GM18870 (cell line): ENCODE data around the gene SCFD2.
A peak's percentile ranks its signal among the peaks of the same experiment; 100 is the strongest.
"Not testable (repeated sequence)": the region's sequence is repeated elsewhere in the genome, so short reads cannot be mapped to it uniquely, and the experiment has no call there.

Experiments used
- ATAC-seq: cut with Tn5 transposase; IDR thresholded peaks from one replicate; pipeline ENCODE4 v1.9.1; 2021; ENCODE audit warnings: moderate library complexity; ENCODE audit not compliant: unreplicated experiment

SCFD2 gene

DNA sequence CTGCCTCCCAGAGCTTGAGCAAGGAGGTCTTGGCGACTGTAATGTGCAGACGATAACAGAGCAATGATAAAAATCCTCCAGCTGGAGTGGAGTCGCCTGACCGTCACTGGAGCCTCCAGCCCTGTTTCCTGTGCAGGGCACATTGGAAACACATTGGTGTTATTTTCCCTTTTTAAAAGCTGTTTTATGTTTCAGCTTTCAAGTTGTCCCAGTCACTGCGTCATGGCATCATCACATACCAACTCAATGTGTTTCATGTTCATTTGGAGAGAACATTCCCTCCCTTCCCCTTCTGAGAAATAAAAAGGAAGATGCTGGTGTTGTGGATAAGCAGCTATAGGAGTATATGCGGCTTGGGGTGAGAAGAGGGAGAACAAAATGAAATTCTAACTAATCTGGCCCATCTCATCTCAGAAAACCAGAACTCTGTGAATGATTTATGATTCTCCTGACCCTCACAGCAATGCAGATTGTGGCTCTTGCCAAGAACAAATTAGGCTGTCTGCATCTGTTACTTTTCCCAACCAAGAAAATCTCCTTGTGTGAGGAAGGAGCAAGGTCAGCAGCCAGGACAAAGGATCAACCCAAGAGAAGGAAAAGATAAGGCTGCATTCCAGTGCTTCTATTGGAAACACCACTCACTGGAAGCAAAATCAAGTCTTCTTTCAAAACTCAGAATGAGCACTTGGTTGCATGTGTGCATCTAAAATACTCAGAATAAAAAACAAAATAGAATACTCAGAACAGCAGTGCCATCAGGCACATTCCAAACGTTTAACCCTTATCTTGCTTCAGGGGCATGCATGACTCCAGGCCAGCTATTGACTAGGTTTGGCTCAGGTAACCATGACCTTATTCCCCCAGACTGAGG, 369.4 kb downstream of the SCFD2 start:
- ATAC-seq, result no peak

- no peak for ATAC-seq
Measured at GRCh38 chr4:52995360-52996030, 370.4 kb downstream of the SCFD2 start.

DNA sequence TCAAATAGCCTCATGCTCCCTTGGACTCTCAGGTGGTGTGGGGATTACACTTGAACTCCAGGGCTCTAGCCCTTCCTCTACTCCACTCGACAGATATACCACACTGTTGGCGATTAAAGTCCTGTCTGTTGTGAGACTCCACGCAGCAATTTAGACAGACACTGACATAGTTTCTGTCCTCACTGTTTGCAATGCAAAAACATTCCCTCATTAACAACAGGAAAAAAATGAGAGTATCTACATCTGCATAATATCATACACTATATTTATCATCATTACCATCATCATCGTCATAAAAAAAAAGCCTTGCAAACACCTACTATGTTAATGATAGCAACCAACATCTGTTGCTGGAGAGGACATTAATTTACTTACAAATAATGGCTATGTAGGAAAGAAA, 371.3 kb downstream of the SCFD2 start:
- no peak for ATAC-seq

- ATAC-seq, result no peak
Measured at GRCh38 chr4:52993771-52994170, 372.1 kb downstream of the SCFD2 start.

GRCh38 chr4:52992551-52992950, 373.3 kb downstream of the SCFD2 start:
- ATAC-seq, result not testable (repeated sequence)

DNA sequence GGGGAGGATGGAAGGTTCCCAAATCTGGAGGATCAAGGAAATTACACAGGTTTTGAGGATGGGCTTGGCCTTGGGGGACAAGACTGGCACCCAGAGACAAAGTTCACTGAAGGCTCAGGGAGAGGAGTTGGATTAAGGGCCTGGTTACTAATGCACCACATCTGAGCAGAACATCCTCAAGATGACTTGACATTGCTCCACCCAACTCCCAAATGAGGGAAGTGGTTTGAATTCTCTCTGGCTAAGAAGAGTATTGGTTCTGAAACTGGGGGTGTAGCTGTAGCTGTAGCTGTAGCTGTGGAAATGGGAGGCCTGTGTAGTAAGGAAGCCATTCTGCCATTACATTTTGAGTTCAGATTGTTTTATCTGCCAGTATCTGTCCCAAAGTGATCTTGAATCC, 374.4 kb downstream of the SCFD2 start:
- ATAC-seq, result no peak

DNA sequence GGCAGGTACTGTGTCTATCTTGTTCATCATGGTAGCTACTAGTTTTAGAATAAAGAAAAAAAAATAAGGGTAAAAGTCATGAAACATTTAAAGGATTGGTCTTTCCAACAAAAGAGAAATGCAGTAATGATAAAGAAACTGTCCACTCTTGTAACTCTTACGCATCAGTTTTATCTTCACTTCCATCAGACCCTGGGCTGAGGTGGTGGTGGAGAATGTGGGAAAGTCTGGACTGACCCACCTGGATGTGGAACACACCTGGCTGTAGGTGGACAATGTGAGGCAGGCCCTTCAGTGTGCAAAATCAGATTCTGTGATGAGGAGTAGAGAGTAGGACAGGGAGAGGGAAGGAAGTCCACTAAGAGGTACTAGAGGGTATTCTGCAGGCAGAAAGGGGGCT, 375.2 kb downstream of the SCFD2 start:
- ATAC-seq, result no peak

GRCh38 chr4:52989865-52990264, 376.0 kb downstream of the SCFD2 start:
- no peak for ATAC-seq

GRCh38 chr4:52987392-52988056, 378.3 kb downstream of the SCFD2 start:
- ATAC-seq, result no peak

DNA sequence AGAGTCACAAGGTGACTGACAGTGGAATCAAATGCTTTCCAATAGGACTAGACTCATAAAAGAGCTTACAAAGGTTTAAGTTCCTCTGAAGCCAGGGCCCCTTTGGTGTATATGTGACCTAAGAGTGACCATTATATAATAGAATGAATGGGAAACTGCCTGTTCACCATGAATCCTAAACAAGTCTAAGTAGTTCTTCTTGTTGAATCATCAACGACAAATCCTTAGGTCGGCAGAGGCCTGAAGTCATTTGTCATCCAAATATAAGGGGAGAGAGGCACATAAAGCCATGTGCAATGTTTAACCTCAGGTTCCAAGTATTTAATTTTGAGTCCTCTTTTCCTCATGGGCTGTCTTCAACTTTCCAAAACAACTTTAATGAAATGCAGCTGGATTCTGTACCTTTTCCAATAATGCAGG, 381.4 kb downstream of the SCFD2 start:
- ATAC-seq, result no peak

- peak; percentile 54 for ATAC-seq
Measured at GRCh38 chr4:52983563-52984303, 382.1 kb downstream of the SCFD2 start.

- no peak for ATAC-seq
Measured at GRCh38 chr4:52982946-52983340, 382.9 kb downstream of the SCFD2 start.

DNA sequence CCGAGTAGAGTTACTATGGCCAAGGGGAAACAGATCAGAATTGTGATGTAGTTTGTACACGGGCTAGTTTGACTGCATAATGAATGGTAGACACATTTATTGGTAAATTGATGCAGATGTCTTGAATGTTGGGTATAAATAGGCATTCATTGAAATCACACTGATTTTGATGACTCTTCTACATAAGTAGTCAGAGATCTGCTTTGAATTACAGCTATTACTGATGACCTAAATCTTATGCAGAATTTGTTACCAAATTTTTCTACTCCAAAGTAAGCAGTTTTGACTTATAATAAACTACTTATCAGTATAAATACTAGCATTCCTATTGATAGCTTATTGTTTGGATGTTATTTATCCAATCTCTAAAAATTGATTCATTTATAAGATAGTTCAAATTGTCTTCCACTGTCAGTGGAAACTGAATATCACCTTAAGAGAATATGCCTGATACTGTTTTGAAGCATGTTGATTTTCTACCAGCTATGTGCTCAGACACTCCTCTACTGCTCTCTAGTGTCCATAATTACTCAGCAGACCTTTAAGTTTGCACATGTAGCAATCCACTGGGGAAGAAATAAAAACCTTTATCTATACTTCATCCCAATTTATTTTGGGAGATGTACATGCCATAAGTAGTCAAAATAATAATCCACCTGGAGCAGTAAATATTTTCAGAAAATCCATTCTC, 383.5 kb downstream of the SCFD2 start:
- no peak for ATAC-seq

DNA sequence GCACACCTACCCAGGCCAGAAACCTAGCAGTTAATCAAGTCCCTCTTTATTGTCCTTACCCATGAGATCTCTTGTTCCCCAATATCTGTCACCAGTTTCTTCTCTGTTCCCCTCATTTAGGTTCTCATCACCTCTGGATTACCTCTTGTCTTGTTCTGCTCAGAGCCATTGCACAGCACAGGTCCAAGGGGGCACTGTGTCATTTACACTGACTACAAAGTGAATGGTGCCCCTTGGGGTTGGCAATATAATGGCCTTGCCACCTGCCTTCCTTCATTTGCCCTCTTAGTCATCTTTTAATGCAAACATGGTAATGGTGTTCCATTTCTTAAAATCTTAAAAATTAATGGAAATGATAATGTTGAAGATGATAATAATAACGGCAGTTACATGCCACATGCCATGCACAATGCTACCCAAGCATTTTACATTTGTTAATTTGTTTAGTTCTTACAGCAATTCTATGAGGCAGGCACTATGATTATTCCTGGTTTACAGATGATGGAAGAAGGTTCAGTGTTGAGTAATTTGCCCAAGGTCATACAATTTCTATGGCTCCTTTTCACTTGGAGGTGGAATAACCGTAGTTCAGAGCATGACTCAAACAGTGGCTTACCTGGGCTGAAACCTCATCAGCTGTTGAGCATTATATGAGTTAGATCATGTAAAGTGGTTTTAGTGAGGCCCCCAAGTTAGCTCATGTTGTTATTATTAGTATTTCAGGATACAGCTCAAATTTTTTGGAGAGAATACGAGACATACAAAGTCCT, 385.9 kb downstream of the SCFD2 start:
- ATAC-seq, result no peak

DNA sequence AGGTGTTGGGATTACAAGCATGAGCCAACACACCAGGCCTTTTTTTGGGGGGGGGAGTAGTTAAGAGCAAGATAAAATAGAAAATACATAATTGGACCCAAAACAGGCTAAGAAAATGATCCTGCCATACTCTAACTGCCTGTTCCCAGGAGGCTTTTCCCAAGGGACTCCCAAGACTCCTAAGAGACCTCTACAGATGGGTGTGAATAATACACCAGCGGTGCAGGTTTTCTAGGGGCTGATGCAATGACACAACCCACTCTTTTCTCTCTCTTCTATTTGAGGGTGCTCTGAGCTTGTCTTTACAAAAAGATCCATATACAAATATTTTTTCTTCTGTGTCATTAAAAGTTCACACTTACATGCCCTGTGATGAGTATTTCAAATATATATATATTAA, 386.8 kb downstream of the SCFD2 start:
- ATAC-seq, result no peak

GRCh38 chr4:52977252-52977651, 388.6 kb downstream of the SCFD2 start:
- no peak for ATAC-seq

DNA sequence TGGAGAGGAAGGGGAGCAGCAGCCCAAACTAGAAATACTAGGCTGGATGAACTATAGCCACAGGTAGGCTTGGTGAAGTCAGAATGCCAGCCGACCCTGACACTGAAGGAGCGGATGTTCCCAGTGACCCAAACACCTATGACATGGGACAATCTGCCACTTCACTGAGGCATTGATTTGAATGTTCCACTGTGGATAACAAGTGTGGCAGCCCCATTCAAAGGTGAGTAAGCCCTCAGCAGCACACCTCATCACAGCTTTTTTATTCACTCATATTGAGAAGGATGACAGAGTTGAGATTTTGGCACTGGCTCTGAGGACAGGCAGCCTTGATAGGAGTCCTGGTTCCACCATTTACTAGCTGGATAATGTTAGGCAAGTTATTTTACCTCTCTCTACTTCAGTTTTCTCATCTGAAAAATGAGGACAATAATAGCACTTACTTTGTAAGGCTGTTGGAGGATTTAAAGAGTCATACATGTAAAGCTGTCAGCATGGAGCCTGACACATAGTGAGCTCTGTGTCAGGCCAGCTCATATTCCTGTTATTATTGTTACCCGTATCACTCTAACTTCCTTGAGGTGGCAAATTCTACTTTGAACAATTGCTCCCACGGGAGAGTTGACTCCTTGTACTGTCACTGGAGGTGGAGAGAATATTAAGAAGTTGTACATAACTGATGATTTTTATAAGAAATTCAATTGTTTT, 389.2 kb downstream of the SCFD2 start:
- ATAC-seq, result no peak

- no peak for ATAC-seq
Measured at GRCh38 chr4:52968691-52969090, 397.2 kb downstream of the SCFD2 start.

DNA sequence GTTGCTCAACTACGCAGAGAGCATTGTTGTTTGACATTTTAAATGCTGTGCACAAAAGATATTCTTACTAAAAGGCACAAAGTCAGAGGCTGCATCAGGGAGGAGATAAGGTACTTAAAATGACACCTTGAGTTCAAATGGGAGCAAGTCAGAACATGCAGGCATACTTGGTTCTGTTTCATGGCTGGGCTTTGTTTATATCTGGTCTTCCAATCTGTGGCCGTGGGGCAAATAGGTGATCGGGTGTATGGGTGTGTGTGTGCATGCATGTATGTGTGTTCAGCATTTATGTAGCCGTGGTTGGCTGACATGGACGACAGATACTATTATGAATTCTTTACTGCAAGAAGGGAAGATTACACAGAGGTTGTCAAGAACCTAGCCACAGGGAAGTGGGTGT, 397.6 kb downstream of the SCFD2 start:
- ATAC-seq, result no peak
